NT2/D1 (cell line): ENCODE data around the gene FBXO38.

ENCODE experiments used
- SUZ12 ChIP-seq: IDR thresholded peaks from 2 replicates; pipeline ENCODE4 v1.6.1; 2011; ENCODE audit not compliant: insufficient read length, insufficient read depth; ENCODE audit errors: extremely low read depth
- YY1 ChIP-seq: IDR thresholded peaks from 2 replicates; pipeline ENCODE4 v1.6.1; 2011; ENCODE audit not compliant: insufficient read length, insufficient read depth

DNA sequence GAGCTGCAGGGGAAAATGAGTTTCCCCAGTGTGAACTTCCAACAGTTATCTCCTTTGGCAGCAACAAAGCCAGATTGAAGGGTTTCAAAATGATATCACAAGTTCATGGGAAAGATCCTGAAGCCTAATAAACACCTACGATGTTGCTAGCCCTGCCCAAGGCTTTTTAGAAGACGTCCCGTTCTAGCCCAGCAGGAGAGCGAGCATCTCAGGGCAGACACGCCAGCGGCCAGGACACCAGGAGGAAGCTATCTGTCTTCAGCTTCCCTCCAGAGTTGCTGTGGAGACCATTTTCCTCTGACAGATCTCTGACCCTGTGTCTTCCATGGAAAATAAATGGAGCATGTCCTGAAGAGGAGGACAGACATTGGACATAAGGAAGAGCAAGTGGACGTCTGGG is 98.4 kb downstream of the FBXO38 start:
- TF ChIP-seq YY1 = no peak
- no peak for TF ChIP-seq SUZ12
